Lung (tissue), 12 donors: ENCODE results near the gene BCAT1. TPM values are rescaled to one million over a fixed set of nuclear protein-coding genes. Genes with fewer than 3 reads are reported as not detected.

Source experiments
- ATAC-seq: fragments of 200-7000 bp; cut with Tn5 transposase; one replicate; pipeline ENCODE4 v1.9.1; 2020; ENCODE audit warnings: moderate number of reproducible peaks; ENCODE audit not compliant: insufficient read depth, low FRiP score
- DNase-seq, 3 donors: peaks; one replicate each; pipeline ENCODE4 v3.0.0-alpha.2; 2013 to 2017
- H3K27ac ChIP-seq, 2 donors: one replicate each; pipeline ENCODE4 v1.5.1; 2013; ENCODE audit warnings: mild to moderate bottlenecking in 2 of 2, moderate library complexity in 2 of 2, control low read depth in 1 of 2, inconsistent platforms in 1 of 2, low read depth in 1 of 2, low read length in 1 of 2
- H3K27me3 ChIP-seq, 3 donors: one replicate each; pipeline ENCODE4 v1.5.1; 2013; ENCODE audit warnings: low read length in 2 of 3; ENCODE audit not compliant: control insufficient read depth in 3 of 3, insufficient read depth in 3 of 3
- H3K36me3 ChIP-seq, 4 donors: one replicate each; pipeline ENCODE4 v1.5.1; 2013; ENCODE audit warnings: low read length in 4 of 4, mild to moderate bottlenecking in 1 of 4, moderate library complexity in 1 of 4; ENCODE audit not compliant: control insufficient read depth in 4 of 4, insufficient read depth in 4 of 4
- H3K4me1 ChIP-seq, 5 donors: one replicate each; pipeline ENCODE4 v1.5.1; 2013; ENCODE audit warnings: low read length in 5 of 5, mild to moderate bottlenecking in 2 of 5, moderate library complexity in 1 of 5; ENCODE audit not compliant: control insufficient read depth in 5 of 5, insufficient read depth in 5 of 5
- H3K4me3 ChIP-seq: one replicate; pipeline ENCODE4 v1.5.1; 2013; ENCODE audit warnings: mild to moderate bottlenecking, control low read depth, moderate library complexity
- H3K9ac ChIP-seq, 2 donors: one replicate each; pipeline ENCODE4 v1.5.1; 2013; ENCODE audit warnings: low read length in 2 of 2, control low read depth in 1 of 2; ENCODE audit not compliant: insufficient read depth in 1 of 2
- H3K9me3 ChIP-seq, 4 donors: one replicate each; pipeline ENCODE4 v1.5.1; 2013; ENCODE audit warnings: low read length in 3 of 4, mild to moderate bottlenecking in 1 of 4, moderate library complexity in 1 of 4; ENCODE audit not compliant: control insufficient read depth in 4 of 4, insufficient read depth in 3 of 4
- whole genome bisulfite sequencing, 2 donors: extraction: QIAGEN DNeasy Blood & Tissue Kit; methylation state at CpG; one replicate each; pipeline ENCODE4 v1.1.7; 2013; 5-methylcytosine and 5-hydroxymethylcytosine counted together
- polyA plus RNA-seq, 2 donors: library from polyadenylated mRNA; stranded (reverse); fragments of 200-250 nt; gene quantifications; one replicate each; pipeline ENCODE4 v1.2.1, GENCODE V29; 2013
- total RNA-seq, 2 donors: library from RNA; depleted of rRNA in 1 of 2; stranded (reverse); fragments of >200 nt in 1 of 2; gene quantifications; one replicate each; pipeline ENCODE4 v1.2.1, GENCODE V29; 2014 to 2021
- TF ChIP-seq, protein P1 (sequence below): IDR thresholded peaks from 2 replicates; pipeline ENCODE4 v1.5.1; 2012; ENCODE audit warnings: mild to moderate bottlenecking; ENCODE audit errors: control extremely low read depth, extremely low read depth
- donor health status: control.
- donor health status: control.
- donor health status: Bipolar disorder and iron deficiency.
- donor health status: healthy.
- donor health status: DM: yes; HTN: yes; CAD: no.

Gene BCAT1
- total and polyA plus RNA-seq, 4 donors = 11.7 to 94.9 (median 40.9) TPM

DNA sequence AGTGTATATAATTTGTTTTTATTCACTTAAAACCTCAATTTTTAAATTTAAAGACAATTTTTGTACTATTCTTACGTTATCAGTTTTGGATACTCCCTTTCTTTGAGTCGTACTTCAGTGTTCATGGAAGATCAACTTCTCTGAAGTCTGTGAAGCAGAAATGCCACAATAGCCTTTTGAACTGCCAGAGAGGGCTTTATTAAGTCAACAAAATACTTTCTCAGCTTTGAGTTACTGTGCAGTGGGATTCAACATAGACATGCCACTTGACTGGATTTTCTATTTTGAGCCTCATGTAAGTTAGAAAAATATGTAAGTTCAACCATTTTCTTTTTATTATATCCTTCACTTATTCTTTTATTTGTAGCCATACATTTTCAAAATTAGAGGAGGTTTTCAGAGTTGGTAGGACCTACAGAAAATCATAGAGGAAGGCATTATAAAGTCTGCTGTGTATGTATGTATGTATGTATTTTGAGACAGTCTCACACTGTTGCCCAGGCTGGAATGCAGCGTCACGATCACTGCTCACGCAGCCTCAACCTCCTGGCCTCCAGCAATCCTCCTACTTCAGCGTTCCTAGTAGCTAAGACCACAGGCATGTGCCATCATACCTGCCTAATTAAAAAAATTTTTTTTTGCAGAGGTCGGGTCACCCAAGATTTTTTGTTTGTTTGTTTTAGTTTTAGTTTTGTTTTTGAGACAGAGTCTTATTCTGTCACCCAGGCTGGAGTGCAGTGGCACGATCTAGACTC, 31.3 kb upstream of the BCAT1 start:
- no peak overlapping the region for H3K4me3 ChIP-seq
- H3K9me3 ChIP-seq = peaks cover 0 to 11% (median 3%) of the 10 kb centered on the region in 4 donors
- no peak overlapping the region for H3K9ac ChIP-seq
- 74 to 87% methylated on average over 8 of the region's 8 CpGs for WGBS, 2 donors
- H3K4me1 ChIP-seq = no peaks in the 10 kb centered on the region
- no peaks in the 10 kb centered on the region for H3K36me3 ChIP-seq
- TF ChIP-seq, protein P1, sequence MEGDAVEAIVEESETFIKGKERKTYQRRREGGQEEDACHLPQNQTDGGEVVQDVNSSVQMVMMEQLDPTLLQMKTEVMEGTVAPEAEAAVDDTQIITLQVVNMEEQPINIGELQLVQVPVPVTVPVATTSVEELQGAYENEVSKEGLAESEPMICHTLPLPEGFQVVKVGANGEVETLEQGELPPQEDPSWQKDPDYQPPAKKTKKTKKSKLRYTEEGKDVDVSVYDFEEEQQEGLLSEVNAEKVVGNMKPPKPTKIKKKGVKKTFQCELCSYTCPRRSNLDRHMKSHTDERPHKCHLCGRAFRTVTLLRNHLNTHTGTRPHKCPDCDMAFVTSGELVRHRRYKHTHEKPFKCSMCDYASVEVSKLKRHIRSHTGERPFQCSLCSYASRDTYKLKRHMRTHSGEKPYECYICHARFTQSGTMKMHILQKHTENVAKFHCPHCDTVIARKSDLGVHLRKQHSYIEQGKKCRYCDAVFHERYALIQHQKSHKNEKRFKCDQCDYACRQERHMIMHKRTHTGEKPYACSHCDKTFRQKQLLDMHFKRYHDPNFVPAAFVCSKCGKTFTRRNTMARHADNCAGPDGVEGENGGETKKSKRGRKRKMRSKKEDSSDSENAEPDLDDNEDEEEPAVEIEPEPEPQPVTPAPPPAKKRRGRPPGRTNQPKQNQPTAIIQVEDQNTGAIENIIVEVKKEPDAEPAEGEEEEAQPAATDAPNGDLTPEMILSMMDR = no peak
- no peaks in the 10 kb centered on the region for H3K27me3 ChIP-seq
- no peak overlapping the region for H3K27ac ChIP-seq
- DNase-seq = peak in 2 of 3 donors; percentile 39 to 68
- no peak for ATAC-seq

- H3K27ac ChIP-seq = no peak overlapping the region
- H3K4me3 ChIP-seq = no peak overlapping the region
- no peaks in the 10 kb centered on the region for H3K27me3 ChIP-seq
- no peak overlapping the region for H3K9ac ChIP-seq
- DNase-seq = no peak
- TF ChIP-seq, protein P1 = no peak
- H3K36me3 ChIP-seq = no peaks in the 10 kb centered on the region
- H3K9me3 ChIP-seq = peaks cover 0 to 10% (median 2%) of the 10 kb centered on the region in 4 donors
- no peak for ATAC-seq
- 30 to 69% methylated on average over 5 of the region's 5 CpGs for WGBS, 2 donors
- H3K4me1 ChIP-seq = no peaks in the 10 kb centered on the region
Observed at GRCh38 chr12:24979329-24979728, 30.4 kb upstream of the BCAT1 start.

- no peak overlapping the region for H3K27ac ChIP-seq
- WGBS, 2 donors = 70 to 88% methylated on average over 1 of the region's 1 CpG
Observed at GRCh38 chr12:24977711-24978110, 28.8 kb upstream of the BCAT1 start.

More at GRCh38 chr12:24977711-24978110, 28.8 kb upstream of the BCAT1 start:
- TF ChIP-seq, protein P1 = no peak
- no peak overlapping the region for H3K4me3 ChIP-seq
- H3K36me3 ChIP-seq = no peaks in the 10 kb centered on the region
- ATAC-seq (no peak), DNase-seq (no peak)
- H3K4me1 ChIP-seq = no peaks in the 10 kb centered on the region
- H3K27me3 ChIP-seq = no peaks in the 10 kb centered on the region
- H3K9ac ChIP-seq = no peak overlapping the region
- H3K9me3 ChIP-seq = peaks cover 0 to 4% (median 0%) of the 10 kb centered on the region in 4 donors
